HL-60 (cell line): ENCODE measurements around the gene ACVRL1.

Experiments
- CTCF ChIP-seq: IDR thresholded peaks from one replicate; pipeline ENCODE4 v1.5.1; 2011; ENCODE audit warnings: low read length, control low read depth, inconsistent platforms; ENCODE audit not compliant: insufficient read depth
- POLR2AphosphoS5 ChIP-seq: IDR thresholded peaks from 2 replicates; pipeline ENCODE4 v1.6.1; 2012; ENCODE audit warnings: low read depth
- REST ChIP-seq: IDR thresholded peaks from 2 replicates; pipeline ENCODE4 v1.6.1; 2012; ENCODE audit warnings: low read depth; ENCODE audit not compliant: insufficient replicate concordance

- TF ChIP-seq REST (no peak), CTCF (no peak), POLR2AphosphoS5 (no peak)
These were observed 4.0 kb downstream of the ACVRL1 start for GRCh38 chr12:51911307-51911706.
